HG02678 (cell line): ENCODE data around the gene TRIM41.
"Not testable (repeated sequence)": the region's sequence is repeated elsewhere in the genome, so short reads cannot be mapped to it uniquely, and the experiment has no call there.

Experiments
- ATAC-seq: cut with Tn5 transposase; IDR thresholded peaks from one replicate; pipeline ENCODE4 v1.9.1; 2021; ENCODE audit warnings: mild to moderate bottlenecking, moderate library complexity; ENCODE audit not compliant: unreplicated experiment

TRIM41 gene

DNA sequence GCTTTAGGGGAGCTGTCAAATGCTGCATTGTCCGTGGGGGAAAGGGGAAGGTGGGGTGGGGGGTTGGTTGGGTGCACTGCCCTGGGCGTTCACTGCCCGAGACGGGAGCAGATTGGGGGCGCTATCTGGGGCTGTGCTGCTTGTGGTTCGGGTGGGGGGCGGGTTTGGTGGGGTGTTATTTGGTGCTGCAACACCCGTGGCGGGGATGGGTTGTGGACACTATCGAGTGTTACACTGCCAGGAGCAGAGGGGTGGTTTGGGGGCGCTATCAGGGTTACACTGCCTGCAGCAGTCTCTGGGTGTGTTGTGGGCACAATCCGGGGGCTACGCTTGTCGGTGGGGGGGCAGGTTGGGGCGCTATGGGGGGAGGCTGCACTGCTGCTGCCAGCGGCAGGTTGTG is 59.3 kb downstream of the TRIM41 start:
- ATAC-seq = not testable (repeated sequence)

DNA sequence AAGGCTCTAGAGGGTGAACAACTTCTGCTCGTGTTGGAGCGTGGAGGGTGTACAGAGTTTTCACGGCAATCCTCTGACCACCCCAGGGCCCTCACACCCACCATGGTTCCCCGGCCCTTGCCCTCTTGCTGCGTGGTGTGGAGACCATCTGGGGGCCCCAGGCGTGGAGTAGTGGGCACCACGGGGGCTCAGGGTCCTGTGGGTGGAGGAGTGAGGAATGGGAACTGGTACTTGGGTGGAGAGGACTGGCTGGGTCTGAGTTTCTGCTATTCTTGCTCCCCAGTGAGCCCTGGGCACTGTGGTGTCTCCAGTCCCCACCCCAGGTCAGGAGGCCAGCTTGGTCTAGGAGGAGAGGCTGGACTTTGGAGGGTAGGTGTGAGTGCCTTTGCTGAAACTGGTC is 59.8 kb downstream of the TRIM41 start:
- no peak for ATAC-seq

DNA sequence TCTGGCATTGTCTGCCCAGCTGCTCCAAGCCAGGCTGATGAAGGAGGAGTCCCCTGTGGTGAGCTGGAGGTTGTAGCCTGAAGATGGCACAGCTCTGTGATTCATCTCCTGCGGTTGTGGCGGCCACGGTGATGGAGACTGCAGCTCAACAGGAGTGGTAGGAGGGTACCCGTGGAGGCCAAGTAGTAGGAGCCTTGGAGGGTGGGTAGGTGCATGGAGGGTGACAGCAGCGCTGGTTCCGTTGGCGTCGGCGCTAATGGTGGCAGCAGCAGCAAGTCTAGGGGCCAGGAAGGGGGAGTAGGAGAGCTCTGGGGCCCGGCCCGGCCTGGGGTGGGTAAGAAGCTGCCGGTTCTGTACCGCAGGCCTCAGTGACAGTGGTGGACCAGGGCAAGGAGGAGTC is 60.3 kb downstream of the TRIM41 start:
- ATAC-seq = no peak

DNA sequence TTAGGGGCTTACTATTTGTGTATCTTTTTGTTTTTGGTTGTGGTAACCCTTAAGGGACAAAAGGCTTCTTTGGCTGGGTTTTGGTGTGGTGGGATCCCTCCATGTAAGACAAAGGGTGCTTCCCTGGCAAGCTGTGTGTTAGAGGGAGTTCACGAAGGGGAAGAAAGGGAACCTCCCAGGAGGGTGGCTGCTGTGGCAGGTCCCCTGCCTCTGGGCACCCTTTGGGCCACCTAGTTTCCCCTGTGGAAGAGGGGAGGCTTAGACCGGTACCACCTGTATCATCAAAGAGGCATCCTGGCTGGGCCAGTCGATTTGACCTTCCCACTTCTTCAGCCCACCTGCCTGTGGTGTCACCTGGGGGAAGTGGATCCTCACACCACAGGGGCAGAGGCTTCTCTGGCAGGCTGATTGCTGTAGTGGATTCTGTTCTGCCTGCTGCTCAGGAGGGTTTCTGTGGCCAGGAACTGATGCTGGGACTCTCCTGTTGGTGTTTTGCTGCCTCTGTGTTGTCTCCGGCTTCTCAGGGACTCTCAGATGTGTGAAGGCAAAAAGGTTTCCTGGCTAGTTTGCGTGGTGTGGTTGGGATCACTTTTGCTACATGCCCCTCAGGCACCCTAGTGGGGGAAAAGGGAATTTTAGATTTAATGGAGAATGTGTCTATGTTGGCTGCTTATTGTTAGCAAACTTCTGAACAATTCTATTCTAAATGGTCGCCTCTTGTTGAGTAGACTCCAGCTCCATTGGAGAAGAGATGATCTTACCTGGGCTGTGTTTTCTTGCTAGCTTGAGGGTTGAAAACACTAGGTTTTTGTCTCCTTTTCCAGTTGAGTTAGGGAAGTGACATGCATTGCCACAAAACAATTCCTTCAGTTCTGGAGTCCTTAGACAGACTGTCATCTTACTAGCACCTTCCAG is 61.0 kb downstream of the TRIM41 start:
- ATAC-seq = not testable (repeated sequence)
